Panc1 (cell line): ENCODE data around the gene NT5E. TPM values are rescaled to one million over a fixed set of nuclear protein-coding genes. Genes with fewer than 3 reads are reported as not detected.

Experiments used
- ATAC-seq: fragments of 200-7000 bp; cut with Tn5 transposase; 2 replicates; pipeline ENCODE4 v1.9.1; 2020; ENCODE audit warnings: mild to moderate bottlenecking, moderate library complexity
- Bru-seq: library from RNA; stranded (reverse); fragments of 400-500 nt; gene quantifications from one replicate; lab custom pipeline; 2021; lab: Mats Ljungman, UMichigan
- BruChase-seq, 2 experiments: library from RNA; stranded (reverse); fragments of 400-500 nt; gene quantifications; one replicate each; lab custom pipeline; 2021; lab: Mats Ljungman, UMichigan
- BruUV-seq: library from RNA; stranded (reverse); fragments of 400-500 nt; replicated peaks from 2 replicates; lab custom pipeline; 2021; lab: Mats Ljungman, UMichigan
- CTCF ChIA-PET: fragments of 300-600 bp; sonication (Branson Sonifier 250); formaldehyde crosslinking; loops from one replicate; lab custom pipeline; 2022; ENCODE audit warnings: antibody characterized with exemption; lab: Charles Lee
- POLR2A ChIA-PET: fragments of 300-600 bp; sonication (Branson Sonifier 250); formaldehyde crosslinking; loops from one replicate; lab custom pipeline; 2022; ENCODE audit warnings: antibody characterized with exemption; lab: Charles Lee
- DNase-seq: peaks from one replicate; pipeline ENCODE4 v3.0.0-alpha.2; 2010; ENCODE audit warnings: low read depth, low spot score
- H3K27ac ChIP-seq: 2 replicates; pipeline ENCODE4 v1.5.1; 2011; ENCODE audit warnings: mild to moderate bottlenecking, low read length, inconsistent platforms
- H3K27me3 ChIP-seq: fragments of 200-500 bp; sonication (Bioruptor generic); 2 replicates; pipeline ENCODE4 v1.6.0; 2014; ENCODE audit warnings: low read length, inconsistent platforms; ENCODE audit not compliant: control insufficient read depth, insufficient read depth
- H3K36me3 ChIP-seq: fragments of 200-500 bp; sonication (Bioruptor generic); 2 replicates; pipeline ENCODE4 v1.5.1; 2014; ENCODE audit warnings: inconsistent platforms, mild to moderate bottlenecking, low read length, moderate library complexity; ENCODE audit not compliant: control insufficient read depth, insufficient read depth
- H3K4me1 ChIP-seq: 2 replicates; pipeline ENCODE4 v1.5.1; 2011; ENCODE audit warnings: inconsistent platforms, mild to moderate bottlenecking, low read length, moderate library complexity; ENCODE audit not compliant: control insufficient read depth, insufficient read depth
- H3K4me3 ChIP-seq, 2 experiments: 2 replicates each; pipeline ENCODE4 v1.5.1; 2011 to 2012; ENCODE audit warnings: low read depth in 2 of 2, low read length in 2 of 2, mild to moderate bottlenecking in 2 of 2, inconsistent platforms in 1 of 2, moderate library complexity in 1 of 2
- H3K9me3 ChIP-seq: fragments of 200-500 bp; sonication (Bioruptor generic); 2 replicates; pipeline ENCODE4 v1.5.1; 2014; ENCODE audit warnings: low read depth, mild to moderate bottlenecking, inconsistent platforms, low read length, moderate library complexity; ENCODE audit not compliant: control insufficient read depth, insufficient read depth
- CTCF ChIP-seq: fragments of 450-650 bp; IDR thresholded peaks from 2 replicates; pipeline ENCODE4 v1.5.1; 2017; ENCODE audit warnings: mild to moderate bottlenecking
- POLR2AphosphoS5 ChIP-seq: IDR thresholded peaks from 2 replicates; pipeline ENCODE4 v1.6.1; 2012; ENCODE audit warnings: mild to moderate bottlenecking, low read depth, low read length, moderate library complexity
- REST ChIP-seq, 2 experiments: IDR thresholded peaks; 2 replicates each; pipeline ENCODE4 v1.6.1; 2011 to 2012; ENCODE audit warnings: low read depth in 2 of 2, control low read depth in 1 of 2, low read length in 1 of 2, mild to moderate bottlenecking in 1 of 2, moderate library complexity in 1 of 2; ENCODE audit not compliant: insufficient read depth in 1 of 2
- SIN3A ChIP-seq: IDR thresholded peaks from 2 replicates; pipeline ENCODE4 v1.6.1; 2012; ENCODE audit warnings: low read depth, mild to moderate bottlenecking, low read length, moderate library complexity, borderline replicate concordance; ENCODE audit not compliant: insufficient read depth
- TCF7L2 ChIP-seq: IDR thresholded peaks from 2 replicates; pipeline ENCODE4 v1.6.1; 2011; ENCODE audit warnings: mild to moderate bottlenecking, low read depth, low read length, inconsistent platforms
- in situ Hi-C: cut with HindIII; loops from 2 replicates; pipeline ENCODE4 v1.10.0; 2016; ENCODE audit warnings: low sequenced_read_pairs, low pct_unique_long_range_greater_than_20kb
- intact Hi-C: fragments of 100-400 bp; cut with micrococcal nuclease; formaldehyde crosslinking; loops from one replicate; pipeline ENCODE4 v1.10.0; 2022; ENCODE audit not compliant: unreplicated experiment
- long read RNA-seq: library from polyadenylated mRNA; unstranded; transcript quantifications from one replicate; pipeline ENCODE4 v2.0.0, GENCODE V29; 2021; ENCODE audit not compliant: unreplicated experiment
- polyA plus RNA-seq: library from polyadenylated mRNA; unstranded; fragments of >200 nt; gene quantifications from one replicate; pipeline ENCODE4 v1.2.1, GENCODE V29; 2012; ENCODE audit warnings: missing spikeins; ENCODE audit not compliant: insufficient read length
- total RNA-seq: library from RNA; stranded (reverse); gene quantifications from one replicate; pipeline ENCODE4 v1.2.1, GENCODE V29; 2021; ENCODE audit not compliant: unreplicated experiment

NT5E gene
- 58.4 TPM for total RNA-seq
- polyA plus RNA-seq = 52.4 TPM
- percentile 75 among the genes with signal in this experiment for Bru-seq, nascent RNA
- BruChase-seq, experiment 1, labeled RNA remaining after a 2-hour chase = percentile 70 among the genes with signal in this experiment
- BruChase-seq, experiment 2, labeled RNA remaining after a 6-hour chase = percentile 86 among the genes with signal in this experiment
- long read RNA-seq, transcript NT5E-201 (9 exons, 3,548 nt) = major isoform, 60 of 91 reads
- long read RNA-seq, transcript NT5E-202 (3 exons, 974 nt) = minor isoform, 7 of 91 reads
- long read RNA-seq, partial matches to known transcripts = 7 of 91 reads
- long read RNA-seq, other reads (novel, unspliced or antisense) = 13 of 91 reads

- peaks cover 40% of the 10 kb centered on the region for H3K4me1 ChIP-seq
- no TSS peak for BruUV-seq
Observed at GRCh38 chr6:85449818-85450759, at the start of gene NT5E. NT5E (plus strand) TSS chr6:85450083; CDS start chr6:85450140, 57 bp downstream.

GRCh38 chr6:85400331-85400730 lies 49.6 kb upstream of the NT5E start:
- no peak for ATAC-seq
- Histone ChIP-seq H3K27ac (no peak overlapping the region), H3K36me3 (no peaks in the 10 kb centered on the region), H3K9me3 (no peaks in the 10 kb centered on the region), H3K4me3 (no peak overlapping the region), H3K4me1 (peaks cover 20% of the 10 kb centered on the region), H3K27me3 (no peaks in the 10 kb centered on the region)
- TF ChIP-seq TCF7L2 = no peak
- no peak for TF ChIP-seq REST (IDR thresholded peaks at IDR 0.05; ENCODE audit: insufficient read depth in 1 of 2, low read depth in 2 of 2, low read length in 1 of 2)
- no peak for TF ChIP-seq CTCF
- no peak for TF ChIP-seq POLR2AphosphoS5
- TF ChIP-seq SIN3A = no peak
- BruUV-seq = no TSS peak
- CTCF ChIA-PET = no interaction called here
- DNase-seq = no peak
- intact Hi-C loops (loop anchor here (10.0 kb wide), 1 partner anchor 64 kb away; no protein-coding TSS in a partner anchor), in situ Hi-C loops (no loop called here)
- POLR2A ChIA-PET = no interaction called here

More at GRCh38 chr6:85449818-85450759, at the start of gene NT5E:
- Histone ChIP-seq H3K27me3 (no peaks in the 10 kb centered on the region), H3K36me3 (no peaks in the 10 kb centered on the region; the same call in none of the 2 replicates), H3K27ac (peak within 1 kb of the TSS; percentile 93), H3K4me3 (peak within 1 kb of the TSS; percentile 87 to 96), H3K9me3 (no peaks in the 10 kb centered on the region)
- peak; percentile 39; the same call in 1 of the 2 replicates for TF ChIP-seq POLR2AphosphoS5
- TF ChIP-seq SIN3A = no peak
- no peak for TF ChIP-seq TCF7L2
- peak; percentile 39; the same call in 1 of the 2 replicates for TF ChIP-seq CTCF
- intact Hi-C loops (no loop called here), in situ Hi-C loops (no loop called here)
- CTCF ChIA-PET = interaction anchor here (0.6 to 1.0 kb wide), 2 partner anchors 33 to 87 kb away, joined by 3 read pairs; no protein-coding TSS in a partner anchor
- ATAC-seq = peak; percentile 95
- POLR2A ChIA-PET = interaction anchor here (0.6 to 2.1 kb wide), 6 partner anchors 14 to 1567 kb away, joined by 3 to 18 read pairs (median 7); no protein-coding TSS in a partner anchor
- no peak for DNase-seq
